Measurements from ENCODE around the gene TMEM243.
"Not testable (repeated sequence)": the region's sequence is repeated elsewhere in the genome, so short reads cannot be mapped to it uniquely, and the experiment has no call there.

GRCh38 chr7:87205701-87206100 lies 13.8 kb downstream of the TMEM243 start:
- TF ChIP-seq, protein P1, sequence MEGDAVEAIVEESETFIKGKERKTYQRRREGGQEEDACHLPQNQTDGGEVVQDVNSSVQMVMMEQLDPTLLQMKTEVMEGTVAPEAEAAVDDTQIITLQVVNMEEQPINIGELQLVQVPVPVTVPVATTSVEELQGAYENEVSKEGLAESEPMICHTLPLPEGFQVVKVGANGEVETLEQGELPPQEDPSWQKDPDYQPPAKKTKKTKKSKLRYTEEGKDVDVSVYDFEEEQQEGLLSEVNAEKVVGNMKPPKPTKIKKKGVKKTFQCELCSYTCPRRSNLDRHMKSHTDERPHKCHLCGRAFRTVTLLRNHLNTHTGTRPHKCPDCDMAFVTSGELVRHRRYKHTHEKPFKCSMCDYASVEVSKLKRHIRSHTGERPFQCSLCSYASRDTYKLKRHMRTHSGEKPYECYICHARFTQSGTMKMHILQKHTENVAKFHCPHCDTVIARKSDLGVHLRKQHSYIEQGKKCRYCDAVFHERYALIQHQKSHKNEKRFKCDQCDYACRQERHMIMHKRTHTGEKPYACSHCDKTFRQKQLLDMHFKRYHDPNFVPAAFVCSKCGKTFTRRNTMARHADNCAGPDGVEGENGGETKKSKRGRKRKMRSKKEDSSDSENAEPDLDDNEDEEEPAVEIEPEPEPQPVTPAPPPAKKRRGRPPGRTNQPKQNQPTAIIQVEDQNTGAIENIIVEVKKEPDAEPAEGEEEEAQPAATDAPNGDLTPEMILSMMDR (conservative IDR thresholded peaks at IDR 0.05 in 1 of 2, IDR thresholded peaks at IDR 0.05 in 1 of 2; ENCODE audit: extremely low read depth in 1 of 2, insufficient read depth in 1 of 2, low read depth in 1 of 2, low read length in 2 of 2), result not testable (repeated sequence)
- not testable (repeated sequence) for TF ChIP-seq EZH2 (IDR thresholded peaks at IDR 0.05; ENCODE audit: borderline replicate concordance, low read length)

Data from mammary epithelial cell (primary cell).